ENCODE measurements around the gene GNAI3. TPM values are rescaled to one million over a fixed set of nuclear protein-coding genes. Genes with fewer than 3 reads are reported as not detected.

The GNAI3 gene
- polyA plus RNA-seq, 3 donors = 3.0 to 14.2 (median 10.4) TPM

- H3K4me2 ChIP-seq (replicated peaks; ENCODE audit: extremely low read depth, low read length, poor library complexity, severe bottlenecking) = no peak overlapping the region
- peaks cover 0 to 2% of the 10 kb centered on the region in 2 donors for H3K36me3 Mint-ChIP-seq
- WGBS (ENCODE audit: insufficient coverage) = no CpG with 5 or more reads among the region's 2 CpGs
- H3K4me3 Mint-ChIP-seq = no peak overlapping the region
- H3K27me3 Mint-ChIP-seq (ENCODE audit: low read depth in 3 of 3) = peaks cover 3 to 8% (median 5%) of the 10 kb centered on the region in 3 donors
- no peak overlapping the region for H3K9ac ChIP-seq (ENCODE audit: insufficient read depth, low read length, poor library complexity, severe bottlenecking)
- peaks cover 16% of the 10 kb centered on the region for H3K4me1 Mint-ChIP-seq
- no peak overlapping the region for H3K4me3 ChIP-seq (replicated peaks in 1 of 3; ENCODE audit: low read depth in 2 of 3, low read length in 3 of 3)
- no peak overlapping the region for H2AFZ ChIP-seq (ENCODE audit: insufficient read depth, low read depth, low read length, poor library complexity, severe bottlenecking)
- H3K36me3 ChIP-seq (replicated peaks in 1 of 2; ENCODE audit: control insufficient read depth in 1 of 2, insufficient read depth in 2 of 2, low read length in 2 of 2) = no peaks in the 10 kb centered on the region
- H3K9me3 Mint-ChIP-seq = peaks cover 0 to 5% (median 0%) of the 10 kb centered on the region in 7 donors
- H3K4me1 ChIP-seq (ENCODE audit: control insufficient read depth in 1 of 2, insufficient read depth in 2 of 2, low read length in 2 of 2) = peaks cover 7 to 14% of the 10 kb centered on the region in 2 donors
- TF ChIP-seq CTCF (IDR thresholded peaks at IDR 0.05) = no peak
- H3K9me3 ChIP-seq (replicated peaks in 1 of 2; ENCODE audit: control insufficient read depth in 1 of 2, insufficient read depth in 1 of 2, low read length in 2 of 2) = no peaks in the 10 kb centered on the region
- H3K79me2 ChIP-seq (ENCODE audit: insufficient read depth, low read length) = no peaks in the 10 kb centered on the region
- intact Hi-C loops (cut with micrococcal nuclease) = loop anchor here (2.0 to 10.0 kb wide), 3 partner anchors 131 to 370 kb away; partner anchors contain the start of gene AHCYL1 (in 1 of the 2)
- DNase-seq = no peak
- H4K20me1 ChIP-seq (ENCODE audit: insufficient read depth, low read length) = no peaks in the 10 kb centered on the region
- no peaks in the 10 kb centered on the region for H3K27me3 ChIP-seq (ENCODE audit: control insufficient read depth in 2 of 2, insufficient read depth in 2 of 2, low read length in 2 of 2)
- peak overlapping the region in 2 of 7 donors; percentile 28 to 69 for H3K27ac Mint-ChIP-seq
- H3K27ac ChIP-seq (ENCODE audit: low read depth in 1 of 2, low read length in 2 of 2) = no peak overlapping the region
Observed at GRCh38 chr1:109641861-109642260, 93.4 kb downstream of the GNAI3 start.

GRCh38 chr1:109642626-109643025, 94.2 kb downstream of the GNAI3 start:
- Mint-ChIP-seq H3K9me3 (peaks cover 0 to 5% (median 0%) of the 10 kb centered on the region in 7 donors), H3K27me3 (ENCODE audit: low read depth in 3 of 3) (peaks cover 3 to 8% (median 7%) of the 10 kb centered on the region in 3 donors), H3K36me3 (peaks cover 0 to 2% of the 10 kb centered on the region in 2 donors), H3K4me3 (no peak overlapping the region), H3K27ac (no peak overlapping the region), H3K4me1 (peaks cover 16% of the 10 kb centered on the region)
- H2AFZ ChIP-seq (ENCODE audit: insufficient read depth, low read depth, low read length, poor library complexity, severe bottlenecking) = no peak overlapping the region
- intact Hi-C loops (cut with micrococcal nuclease) = loop anchor here (2.0 to 10.0 kb wide), 3 partner anchors 130 to 370 kb away; partner anchors contain the start of gene AHCYL1 (in 1 of the 2)
- 83% methylated on average over 1 of the region's 3 CpGs for WGBS (ENCODE audit: insufficient coverage)
- no peak overlapping the region for H3K4me2 ChIP-seq (replicated peaks; ENCODE audit: extremely low read depth, low read length, poor library complexity, severe bottlenecking)
- H4K20me1 ChIP-seq (ENCODE audit: insufficient read depth, low read length) = no peaks in the 10 kb centered on the region
- no peak for TF ChIP-seq CTCF (IDR thresholded peaks at IDR 0.05)
- no peak overlapping the region for H3K4me3 ChIP-seq (replicated peaks in 1 of 3; ENCODE audit: low read depth in 2 of 3, low read length in 3 of 3)
- no peaks in the 10 kb centered on the region for H3K36me3 ChIP-seq (replicated peaks in 1 of 2; ENCODE audit: control insufficient read depth in 1 of 2, insufficient read depth in 2 of 2, low read length in 2 of 2)
- peak in 1 of 3 donors; percentile 41 for DNase-seq
- H3K4me1 ChIP-seq (ENCODE audit: control insufficient read depth in 1 of 2, insufficient read depth in 2 of 2, low read length in 2 of 2) = peaks cover 7 to 14% of the 10 kb centered on the region in 2 donors
- no peaks in the 10 kb centered on the region for H3K79me2 ChIP-seq (ENCODE audit: insufficient read depth, low read length)
- no peak overlapping the region for H3K9ac ChIP-seq (ENCODE audit: insufficient read depth, low read length, poor library complexity, severe bottlenecking)
- no peaks in the 10 kb centered on the region for H3K27me3 ChIP-seq (ENCODE audit: control insufficient read depth in 2 of 2, insufficient read depth in 2 of 2, low read length in 2 of 2)
- no peaks in the 10 kb centered on the region for H3K9me3 ChIP-seq (replicated peaks in 1 of 2; ENCODE audit: control insufficient read depth in 1 of 2, insufficient read depth in 1 of 2, low read length in 2 of 2)
- H3K27ac ChIP-seq (ENCODE audit: low read depth in 1 of 2, low read length in 2 of 2) = no peak overlapping the region
